SK-N-SH (cell line): ENCODE measurements around the gene MRGPRG.

Experiments
- CTCF ChIP-seq: fragments of 200-600 bp; sonication (generic); IDR thresholded peaks from 2 replicates; pipeline ENCODE4 v1.6.1; 2017; ENCODE audit warnings: antibody characterized with exemption, mild to moderate bottlenecking, moderate library complexity
- ELF1 ChIP-seq: IDR thresholded peaks from 2 replicates; pipeline ENCODE4 v1.4.0; 2012
- EP300 ChIP-seq, 2 experiments: IDR thresholded peaks; 2 replicates each; pipeline versions ENCODE4 v1.4.0 to v1.6.1; 2012; ENCODE audit warnings: borderline replicate concordance in 1 of 2, low read depth in 1 of 2, low read length in 1 of 2
- EZH2phosphoT487 ChIP-seq: fragments of 200-600 bp; sonication (generic); IDR thresholded peaks from 2 replicates; pipeline ENCODE4 v1.6.1; 2017; ENCODE audit warnings: low read depth, mixed run types, mild to moderate bottlenecking, antibody characterized with exemption, moderate library complexity, borderline replicate concordance
- JUND ChIP-seq: IDR thresholded peaks from 2 replicates; pipeline ENCODE4 v1.4.0; 2012
- POLR2AphosphoS5 ChIP-seq: IDR thresholded peaks from 2 replicates; pipeline ENCODE4 v1.6.1; 2012; ENCODE audit warnings: low read depth, low read length
- RFX5 ChIP-seq: IDR thresholded peaks from 2 replicates; pipeline ENCODE4 v1.6.1; 2012; ENCODE audit warnings: mild to moderate bottlenecking, improper control_type of control experiment, low read length
- SMC3 ChIP-seq: IDR thresholded peaks from 2 replicates; pipeline ENCODE4 v1.6.1; 2012; ENCODE audit warnings: low read depth, low read length, improper control_type of control experiment
- USF1 ChIP-seq: IDR thresholded peaks from 2 replicates; pipeline ENCODE4 v1.4.0; 2012; ENCODE audit warnings: low read depth, borderline replicate concordance
- TF ChIP-seq, protein P1 (sequence below): IDR thresholded peaks from 2 replicates; pipeline ENCODE4 v1.4.0; 2012; ENCODE audit warnings: low read depth, borderline replicate concordance
- TF ChIP-seq, protein P2 (sequence below): IDR thresholded peaks from 2 replicates; pipeline ENCODE4 v1.4.0; 2012; ENCODE audit warnings: low read depth

- TF ChIP-seq RFX5 (no peak), SMC3 (no peak), CTCF (no peak), EP300 (IDR thresholded peaks at IDR 0.05; ENCODE audit: borderline replicate concordance in 1 of 2, low read depth in 1 of 2, low read length in 1 of 2) (no peak), USF1 (no peak), EZH2phosphoT487 (no peak), POLR2AphosphoS5 (no peak), ELF1 (no peak), JUND (no peak)
- TF ChIP-seq, protein P1, sequence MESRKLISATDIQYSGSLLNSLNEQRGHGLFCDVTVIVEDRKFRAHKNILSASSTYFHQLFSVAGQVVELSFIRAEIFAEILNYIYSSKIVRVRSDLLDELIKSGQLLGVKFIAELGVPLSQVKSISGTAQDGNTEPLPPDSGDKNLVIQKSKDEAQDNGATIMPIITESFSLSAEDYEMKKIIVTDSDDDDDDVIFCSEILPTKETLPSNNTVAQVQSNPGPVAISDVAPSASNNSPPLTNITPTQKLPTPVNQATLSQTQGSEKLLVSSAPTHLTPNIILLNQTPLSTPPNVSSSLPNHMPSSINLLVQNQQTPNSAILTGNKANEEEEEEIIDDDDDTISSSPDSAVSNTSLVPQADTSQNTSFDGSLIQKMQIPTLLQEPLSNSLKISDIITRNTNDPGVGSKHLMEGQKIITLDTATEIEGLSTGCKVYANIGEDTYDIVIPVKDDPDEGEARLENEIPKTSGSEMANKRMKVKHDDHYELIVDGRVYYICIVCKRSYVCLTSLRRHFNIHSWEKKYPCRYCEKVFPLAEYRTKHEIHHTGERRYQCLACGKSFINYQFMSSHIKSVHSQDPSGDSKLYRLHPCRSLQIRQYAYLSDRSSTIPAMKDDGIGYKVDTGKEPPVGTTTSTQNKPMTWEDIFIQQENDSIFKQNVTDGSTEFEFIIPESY, result no peak
- TF ChIP-seq, protein P2, sequence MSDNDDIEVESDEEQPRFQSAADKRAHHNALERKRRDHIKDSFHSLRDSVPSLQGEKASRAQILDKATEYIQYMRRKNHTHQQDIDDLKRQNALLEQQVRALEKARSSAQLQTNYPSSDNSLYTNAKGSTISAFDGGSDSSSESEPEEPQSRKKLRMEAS, result no peak
These were observed 4.6 kb upstream of the MRGPRG start for GRCh38 chr11:3222941-3223915.
